HepG2 (cell line): ENCODE measurements around the gene METTL16. TPM values are rescaled to one million over a fixed set of nuclear protein-coding genes. Genes with fewer than 3 reads are reported as not detected.

Experiments used
- HOXA7 ChIP-seq: sonication (generic); formaldehyde crosslinking; IDR thresholded peaks from 2 replicates; pipeline ENCODE4 v1.8.1; 2022; ENCODE audit warnings: mild to moderate bottlenecking, missing genetic modification reagents, moderate library complexity
- PCBP2 ChIP-seq: fragments of 200-400 bp; formaldehyde crosslinking; optimal IDR thresholded peaks from 2 replicates; pipeline ENCODE3; 2018; ENCODE audit warnings: low read length, low read depth; ENCODE audit not compliant: poor library complexity, severe bottlenecking
- YY1 ChIP-seq: IDR thresholded peaks from 2 replicates; pipeline ENCODE4 v1.6.1; 2011; ENCODE audit warnings: low read length, low read depth, moderate library complexity, mild to moderate bottlenecking; ENCODE audit not compliant: insufficient read depth, insufficient replicate concordance
- ZIK1 ChIP-seq: sonication (generic); formaldehyde crosslinking; IDR thresholded peaks from 2 replicates; pipeline ENCODE4 v1.5.0; 2020; ENCODE audit warnings: mild to moderate bottlenecking, low read depth, missing genetic modification reagents, borderline replicate concordance
- ZNF17 ChIP-seq: sonication (generic); formaldehyde crosslinking; IDR thresholded peaks from 2 replicates; pipeline ENCODE4 v1.5.0; 2020; ENCODE audit warnings: mild to moderate bottlenecking, missing genetic modification reagents
- ZNF550 ChIP-seq: sonication (generic); formaldehyde crosslinking; IDR thresholded peaks from 2 replicates; pipeline ENCODE4 v1.4.0; 2020; ENCODE audit warnings: mild to moderate bottlenecking, missing genetic modification reagents, borderline replicate concordance
- ZNF670 ChIP-seq: sonication (generic); formaldehyde crosslinking; IDR thresholded peaks from 2 replicates; pipeline ENCODE4 v1.8.0; 2022; ENCODE audit warnings: mild to moderate bottlenecking, missing genetic modification reagents, borderline replicate concordance
- polyA plus RNA-seq, 8 experiments: library from polyadenylated mRNA; depleted of rRNA in 3 of 8; stranded (reverse) in 7 of 8; unstranded in 1 of 8; fragments of >200 nt; fragmentation: Illumina TruSeq in 4 of 8; extraction: Trizol in 4 of 8; gene quantifications; 2 replicates each; pipeline versions ENCODE4 v1.2.1 to v1.2.3, GENCODE V29; 2011 to 2016; ENCODE audit warnings: low read depth in 4 of 8, missing spikeins in 1 of 8, mixed read lengths in 1 of 8; ENCODE audit not compliant: insufficient read depth in 1 of 8
- total RNA-seq, 5 experiments: library from RNA; depleted of rRNA; stranded (reverse); fragments of >200 nt; fragmentation: Illumina TruSeq; extraction: Trizol; gene quantifications; 2 replicates each; pipeline ENCODE4 v1.2.3, GENCODE V29; 2016; ENCODE audit warnings: low read depth in 1 of 5
- TF ChIP-seq, protein P1 (sequence below): IDR thresholded peaks from 2 replicates; pipeline ENCODE4 v1.6.1; 2016; ENCODE audit warnings: low read depth, missing genetic modification reagents, missing compliant biosample characterization
- TF ChIP-seq, protein P2 (sequence below): sonication (generic); formaldehyde crosslinking; IDR thresholded peaks from 2 replicates; pipeline ENCODE4; 2020; ENCODE audit warnings: missing genetic modification reagents, mild to moderate bottlenecking, borderline replicate concordance
- TF ChIP-seq, protein P3 (sequence below): sonication (generic); formaldehyde crosslinking; IDR thresholded peaks from 2 replicates; pipeline ENCODE4 v1.4.0; 2020; ENCODE audit warnings: missing genetic modification reagents
- TF ChIP-seq, protein P4 (sequence below): sonication (generic); formaldehyde crosslinking; IDR thresholded peaks from 2 replicates; pipeline ENCODE4 v1.4.0; 2020; ENCODE audit warnings: mild to moderate bottlenecking, missing genetic modification reagents

Gene METTL16
- total and polyA plus RNA-seq, 2 of the 13 experiments (the other 11 are each of a cell fraction or from before 2014, with no cell fraction given), result 11.6 to 18.5 TPM

DNA sequence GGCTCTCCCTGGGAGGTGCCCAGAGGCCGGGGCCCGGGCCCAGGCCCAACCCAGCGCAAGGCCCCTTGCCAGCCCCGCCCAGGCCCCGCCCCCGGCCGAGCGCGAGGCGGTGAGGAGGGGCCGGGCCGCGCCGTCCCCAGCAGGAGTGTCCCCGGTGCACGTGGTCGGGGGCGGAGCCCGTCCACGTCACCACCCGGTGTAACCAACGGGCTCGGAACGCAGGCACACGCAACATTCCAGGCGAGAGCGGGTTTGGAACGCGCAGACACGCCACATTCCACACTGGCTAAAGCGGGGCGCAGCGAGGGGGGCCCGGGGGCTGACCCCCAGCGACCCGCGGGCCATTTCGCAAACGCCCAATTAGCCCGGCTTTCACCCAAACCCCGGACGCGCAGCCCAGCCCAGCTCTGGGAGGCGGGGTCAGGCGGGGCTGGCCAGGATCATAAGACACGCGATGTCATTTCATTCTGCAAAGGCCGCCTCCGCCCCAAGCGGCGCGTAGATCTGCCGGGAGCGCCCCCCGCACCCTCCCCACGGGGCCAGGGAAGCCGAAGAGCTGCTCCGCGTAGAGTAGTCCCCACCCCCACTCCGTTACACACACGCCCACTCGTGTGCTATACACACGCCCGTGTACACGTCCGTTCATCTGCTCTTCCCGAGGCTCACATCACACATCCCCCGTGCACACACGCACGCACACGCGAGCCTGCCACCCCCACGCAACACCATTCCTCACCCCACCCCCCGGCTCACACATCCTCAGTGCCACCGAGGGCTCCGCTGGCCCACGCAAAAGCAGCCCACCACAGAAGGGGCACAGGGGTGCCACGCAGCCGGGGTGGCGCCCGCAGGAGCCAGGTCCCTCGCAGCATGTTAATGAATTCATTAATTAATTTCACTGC is 111.9 kb downstream of the METTL16 start (continued):
- TF ChIP-seq, protein P1, sequence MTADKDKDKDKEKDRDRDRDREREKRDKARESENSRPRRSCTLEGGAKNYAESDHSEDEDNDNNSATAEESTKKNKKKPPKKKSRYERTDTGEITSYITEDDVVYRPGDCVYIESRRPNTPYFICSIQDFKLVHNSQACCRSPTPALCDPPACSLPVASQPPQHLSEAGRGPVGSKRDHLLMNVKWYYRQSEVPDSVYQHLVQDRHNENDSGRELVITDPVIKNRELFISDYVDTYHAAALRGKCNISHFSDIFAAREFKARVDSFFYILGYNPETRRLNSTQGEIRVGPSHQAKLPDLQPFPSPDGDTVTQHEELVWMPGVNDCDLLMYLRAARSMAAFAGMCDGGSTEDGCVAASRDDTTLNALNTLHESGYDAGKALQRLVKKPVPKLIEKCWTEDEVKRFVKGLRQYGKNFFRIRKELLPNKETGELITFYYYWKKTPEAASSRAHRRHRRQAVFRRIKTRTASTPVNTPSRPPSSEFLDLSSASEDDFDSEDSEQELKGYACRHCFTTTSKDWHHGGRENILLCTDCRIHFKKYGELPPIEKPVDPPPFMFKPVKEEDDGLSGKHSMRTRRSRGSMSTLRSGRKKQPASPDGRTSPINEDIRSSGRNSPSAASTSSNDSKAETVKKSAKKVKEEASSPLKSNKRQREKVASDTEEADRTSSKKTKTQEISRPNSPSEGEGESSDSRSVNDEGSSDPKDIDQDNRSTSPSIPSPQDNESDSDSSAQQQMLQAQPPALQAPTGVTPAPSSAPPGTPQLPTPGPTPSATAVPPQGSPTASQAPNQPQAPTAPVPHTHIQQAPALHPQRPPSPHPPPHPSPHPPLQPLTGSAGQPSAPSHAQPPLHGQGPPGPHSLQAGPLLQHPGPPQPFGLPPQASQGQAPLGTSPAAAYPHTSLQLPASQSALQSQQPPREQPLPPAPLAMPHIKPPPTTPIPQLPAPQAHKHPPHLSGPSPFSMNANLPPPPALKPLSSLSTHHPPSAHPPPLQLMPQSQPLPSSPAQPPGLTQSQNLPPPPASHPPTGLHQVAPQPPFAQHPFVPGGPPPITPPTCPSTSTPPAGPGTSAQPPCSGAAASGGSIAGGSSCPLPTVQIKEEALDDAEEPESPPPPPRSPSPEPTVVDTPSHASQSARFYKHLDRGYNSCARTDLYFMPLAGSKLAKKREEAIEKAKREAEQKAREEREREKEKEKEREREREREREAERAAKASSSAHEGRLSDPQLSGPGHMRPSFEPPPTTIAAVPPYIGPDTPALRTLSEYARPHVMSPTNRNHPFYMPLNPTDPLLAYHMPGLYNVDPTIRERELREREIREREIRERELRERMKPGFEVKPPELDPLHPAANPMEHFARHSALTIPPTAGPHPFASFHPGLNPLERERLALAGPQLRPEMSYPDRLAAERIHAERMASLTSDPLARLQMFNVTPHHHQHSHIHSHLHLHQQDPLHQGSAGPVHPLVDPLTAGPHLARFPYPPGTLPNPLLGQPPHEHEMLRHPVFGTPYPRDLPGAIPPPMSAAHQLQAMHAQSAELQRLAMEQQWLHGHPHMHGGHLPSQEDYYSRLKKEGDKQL (CRISPR knock-in tag), result 0 out of 2 replicates have a peak, but pooled peaks have one; percentile 24
- TF ChIP-seq ZNF670 (CRISPR knock-in tag) (no peak), ZNF550 (CRISPR knock-in tag) (no peak), ZIK1 (no peak), ZNF17 (CRISPR knock-in tag) (no peak), YY1 (peak; percentile 47), PCBP2 (no peak), HOXA7 (CRISPR knock-in tag) (no peak)
- TF ChIP-seq, protein P2, sequence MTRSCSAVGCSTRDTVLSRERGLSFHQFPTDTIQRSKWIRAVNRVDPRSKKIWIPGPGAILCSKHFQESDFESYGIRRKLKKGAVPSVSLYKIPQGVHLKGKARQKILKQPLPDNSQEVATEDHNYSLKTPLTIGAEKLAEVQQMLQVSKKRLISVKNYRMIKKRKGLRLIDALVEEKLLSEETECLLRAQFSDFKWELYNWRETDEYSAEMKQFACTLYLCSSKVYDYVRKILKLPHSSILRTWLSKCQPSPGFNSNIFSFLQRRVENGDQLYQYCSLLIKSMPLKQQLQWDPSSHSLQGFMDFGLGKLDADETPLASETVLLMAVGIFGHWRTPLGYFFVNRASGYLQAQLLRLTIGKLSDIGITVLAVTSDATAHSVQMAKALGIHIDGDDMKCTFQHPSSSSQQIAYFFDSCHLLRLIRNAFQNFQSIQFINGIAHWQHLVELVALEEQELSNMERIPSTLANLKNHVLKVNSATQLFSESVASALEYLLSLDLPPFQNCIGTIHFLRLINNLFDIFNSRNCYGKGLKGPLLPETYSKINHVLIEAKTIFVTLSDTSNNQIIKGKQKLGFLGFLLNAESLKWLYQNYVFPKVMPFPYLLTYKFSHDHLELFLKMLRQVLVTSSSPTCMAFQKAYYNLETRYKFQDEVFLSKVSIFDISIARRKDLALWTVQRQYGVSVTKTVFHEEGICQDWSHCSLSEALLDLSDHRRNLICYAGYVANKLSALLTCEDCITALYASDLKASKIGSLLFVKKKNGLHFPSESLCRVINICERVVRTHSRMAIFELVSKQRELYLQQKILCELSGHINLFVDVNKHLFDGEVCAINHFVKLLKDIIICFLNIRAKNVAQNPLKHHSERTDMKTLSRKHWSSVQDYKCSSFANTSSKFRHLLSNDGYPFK (CRISPR knock-in tag), result no peak
- TF ChIP-seq, protein P3, sequence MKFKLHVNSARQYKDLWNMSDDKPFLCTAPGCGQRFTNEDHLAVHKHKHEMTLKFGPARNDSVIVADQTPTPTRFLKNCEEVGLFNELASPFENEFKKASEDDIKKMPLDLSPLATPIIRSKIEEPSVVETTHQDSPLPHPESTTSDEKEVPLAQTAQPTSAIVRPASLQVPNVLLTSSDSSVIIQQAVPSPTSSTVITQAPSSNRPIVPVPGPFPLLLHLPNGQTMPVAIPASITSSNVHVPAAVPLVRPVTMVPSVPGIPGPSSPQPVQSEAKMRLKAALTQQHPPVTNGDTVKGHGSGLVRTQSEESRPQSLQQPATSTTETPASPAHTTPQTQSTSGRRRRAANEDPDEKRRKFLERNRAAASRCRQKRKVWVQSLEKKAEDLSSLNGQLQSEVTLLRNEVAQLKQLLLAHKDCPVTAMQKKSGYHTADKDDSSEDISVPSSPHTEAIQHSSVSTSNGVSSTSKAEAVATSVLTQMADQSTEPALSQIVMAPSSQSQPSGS (CRISPR knock-in tag), result peak; percentile 67; the same call in 1 of the 2 replicates
- TF ChIP-seq, protein P4, sequence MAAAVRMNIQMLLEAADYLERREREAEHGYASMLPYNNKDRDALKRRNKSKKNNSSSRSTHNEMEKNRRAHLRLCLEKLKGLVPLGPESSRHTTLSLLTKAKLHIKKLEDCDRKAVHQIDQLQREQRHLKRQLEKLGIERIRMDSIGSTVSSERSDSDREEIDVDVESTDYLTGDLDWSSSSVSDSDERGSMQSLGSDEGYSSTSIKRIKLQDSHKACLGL (CRISPR knock-in tag), result peak; percentile 68
